GM18499 (cell line): ENCODE data around the gene POLH.
A peak's percentile ranks its signal among the peaks of the same experiment; 100 is the strongest.
"Not testable (repeated sequence)": the region's sequence is repeated elsewhere in the genome, so short reads cannot be mapped to it uniquely, and the experiment has no call there.

ENCODE experiments used
- ATAC-seq: cut with Tn5 transposase; IDR thresholded peaks from one replicate; pipeline ENCODE4 v1.9.1; 2021; ENCODE audit warnings: moderate number of reproducible peaks; ENCODE audit not compliant: insufficient read depth, unreplicated experiment

Gene POLH

DNA sequence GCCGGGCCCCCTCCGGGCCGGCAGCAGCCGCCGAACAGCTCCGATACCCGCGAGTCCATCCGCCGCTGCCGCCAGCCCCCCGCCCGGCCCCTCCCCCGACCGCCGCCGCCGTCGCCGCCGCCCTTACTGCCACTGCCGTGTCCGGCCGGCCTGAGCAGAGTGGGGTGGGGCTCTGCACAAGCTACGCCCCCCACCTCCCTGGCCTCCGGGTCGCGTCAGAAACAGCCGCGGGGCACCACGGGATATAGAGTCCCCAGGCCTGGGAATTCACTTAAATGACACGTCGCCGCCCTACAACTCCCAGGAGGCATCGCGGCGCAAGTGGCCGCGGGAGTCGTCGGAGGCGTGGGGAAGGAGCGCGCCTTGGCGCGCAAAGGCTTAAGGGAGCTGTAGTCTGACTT, 53.1 kb downstream of the POLH start, which contains the start of gene GTPBP2:
GTPBP2 (minus strand) TSS at position 161 of the 401 bp plus-strand sequence; CDS start at position 59, 102 bp downstream.
- peak; percentile 52 for ATAC-seq

DNA sequence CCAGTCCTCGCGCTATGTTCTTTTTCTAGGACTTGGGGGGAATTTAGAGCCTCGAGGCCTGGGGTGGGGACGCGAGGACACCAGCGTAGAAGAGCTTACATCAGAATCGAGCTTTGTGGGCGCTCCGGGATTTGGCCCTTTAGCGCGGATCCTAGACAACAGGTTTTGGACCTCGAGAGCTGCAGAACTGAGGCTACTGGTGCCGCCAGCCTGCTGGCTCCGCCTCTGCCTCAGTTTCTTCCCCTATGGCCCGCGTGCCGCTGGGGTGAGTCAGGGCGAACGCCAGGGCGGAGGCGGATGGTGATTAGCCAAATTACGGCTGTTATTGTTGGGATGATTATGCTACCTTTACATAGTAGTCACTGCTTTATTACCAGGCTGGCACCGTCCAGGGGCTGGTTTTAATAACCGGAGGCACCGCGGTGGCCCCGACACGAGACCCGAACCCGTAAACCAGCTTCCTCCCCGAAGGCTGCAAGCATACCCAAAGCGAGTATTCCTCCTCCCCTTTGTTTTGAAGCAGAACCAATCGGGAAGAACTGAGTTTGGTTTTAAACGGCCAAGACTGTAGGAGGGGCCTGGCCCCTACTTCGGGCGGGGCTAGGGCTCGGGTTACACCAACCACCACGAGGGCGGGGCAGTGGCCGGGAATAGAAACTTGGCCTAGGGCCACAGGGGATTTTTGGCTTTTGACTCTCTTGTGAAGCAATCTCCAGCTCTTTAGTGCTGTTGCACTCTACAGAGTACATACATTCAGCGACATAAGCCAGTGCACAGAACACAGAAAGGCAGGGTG, 53.7 kb downstream of the POLH start:
- ATAC-seq = peak; percentile 59

- ATAC-seq = no peak
These were observed 55.1 kb downstream of the POLH start for GRCh38 chr6:43630980-43631619.

GRCh38 chr6:43633002-43633401, 57.0 kb downstream of the POLH start:
- not testable (repeated sequence) for ATAC-seq

GRCh38 chr6:43634702-43635303, 58.8 kb downstream of the POLH start:
- no peak for ATAC-seq

DNA sequence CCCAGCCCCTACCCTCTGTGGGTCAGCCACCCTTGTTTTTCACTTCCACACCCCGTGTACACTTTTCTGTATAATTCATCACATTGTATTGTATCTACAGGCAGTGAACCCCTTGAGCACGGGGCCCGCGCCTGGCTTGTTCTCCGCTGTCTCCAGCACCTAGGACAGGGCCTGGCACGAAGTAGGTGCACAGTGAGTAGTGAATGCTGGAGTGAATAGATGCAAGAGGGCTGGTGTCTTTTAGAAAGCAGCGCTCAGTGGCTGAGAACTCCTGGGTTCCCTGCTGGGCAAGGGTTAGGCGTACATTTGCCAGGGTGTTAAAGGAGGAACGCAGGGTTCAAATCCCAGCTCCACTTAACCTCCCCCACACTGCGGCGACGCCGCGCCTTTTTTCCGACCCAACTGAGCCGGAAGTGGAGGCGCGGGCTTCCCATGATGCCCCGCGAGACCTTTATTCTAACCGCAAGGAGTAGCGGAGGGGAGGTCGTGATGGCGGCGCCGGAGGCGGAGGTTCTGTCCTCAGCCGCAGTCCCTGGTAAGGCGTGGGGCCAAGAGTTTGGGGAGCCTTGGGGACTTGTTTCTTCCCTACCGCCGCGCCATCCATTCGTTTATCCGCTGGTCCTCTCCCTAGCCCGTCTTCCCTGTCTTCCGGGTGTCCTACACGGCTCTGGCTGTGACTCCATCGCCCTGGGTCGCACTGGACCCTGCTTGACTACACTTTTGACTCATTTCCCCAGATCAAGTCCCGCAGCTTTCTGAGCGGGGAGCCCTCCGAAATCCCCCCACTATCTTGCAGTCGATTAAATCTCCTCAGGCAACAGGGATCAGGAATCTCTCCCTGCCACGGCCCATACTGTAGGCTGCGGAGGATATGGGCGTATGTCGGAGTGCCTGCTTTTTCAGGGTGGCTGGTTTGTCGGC, 59.7 kb downstream of the POLH start, which contains the start of gene MAD2L1BP:
MAD2L1BP (plus strand) TSS at position 454 of the 921 bp plus-strand sequence; CDS start at position 490, 36 bp downstream.
- ATAC-seq = no peak

DNA sequence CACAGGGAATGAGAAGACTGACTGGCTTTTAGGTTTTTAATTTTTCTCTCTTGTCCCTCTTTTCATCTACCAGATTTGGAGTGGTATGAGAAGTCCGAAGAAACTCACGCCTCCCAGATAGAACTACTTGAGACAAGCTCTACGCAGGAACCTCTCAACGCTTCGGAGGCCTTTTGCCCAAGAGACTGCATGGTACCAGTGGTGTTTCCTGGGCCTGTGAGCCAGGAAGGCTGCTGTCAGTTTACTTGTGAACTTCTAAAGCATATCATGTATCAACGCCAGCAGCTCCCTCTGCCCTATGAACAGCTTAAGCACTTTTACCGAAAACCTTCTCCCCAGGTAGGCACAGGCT, 60.3 kb downstream of the POLH start:
- ATAC-seq = no peak

GRCh38 chr6:43639984-43640800, 64.2 kb downstream of the POLH start:
- no peak for ATAC-seq

- ATAC-seq = no peak
These were observed 69.1 kb downstream of the POLH start, which contains the start of gene RSPH9 for GRCh38 chr6:43644940-43645612. Gene RSPH9, plus strand, starts transcription at chr6:43645036. Its CDS starts 63 bp downstream, at chr6:43645099.

DNA sequence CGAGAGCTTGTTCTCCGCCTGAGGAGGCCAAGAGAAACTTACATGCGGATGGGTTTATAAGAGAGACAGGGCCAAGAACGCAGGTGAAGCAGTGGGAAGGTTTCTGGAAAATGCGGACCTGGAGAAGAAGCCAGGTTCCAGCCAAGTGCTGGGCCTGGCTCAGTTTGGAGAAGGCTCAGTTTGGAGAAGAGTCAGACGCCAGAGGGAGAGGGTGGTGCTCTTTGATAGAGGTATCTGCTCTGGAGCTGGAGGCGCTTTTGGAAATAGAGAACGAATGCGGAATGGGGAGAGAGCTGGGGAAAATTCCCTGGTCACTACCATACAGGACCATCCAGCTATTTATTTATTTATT, 69.6 kb downstream of the POLH start:
- no peak for ATAC-seq

- no peak for ATAC-seq
These were observed 71.6 kb downstream of the POLH start for GRCh38 chr6:43647613-43648012.

DNA sequence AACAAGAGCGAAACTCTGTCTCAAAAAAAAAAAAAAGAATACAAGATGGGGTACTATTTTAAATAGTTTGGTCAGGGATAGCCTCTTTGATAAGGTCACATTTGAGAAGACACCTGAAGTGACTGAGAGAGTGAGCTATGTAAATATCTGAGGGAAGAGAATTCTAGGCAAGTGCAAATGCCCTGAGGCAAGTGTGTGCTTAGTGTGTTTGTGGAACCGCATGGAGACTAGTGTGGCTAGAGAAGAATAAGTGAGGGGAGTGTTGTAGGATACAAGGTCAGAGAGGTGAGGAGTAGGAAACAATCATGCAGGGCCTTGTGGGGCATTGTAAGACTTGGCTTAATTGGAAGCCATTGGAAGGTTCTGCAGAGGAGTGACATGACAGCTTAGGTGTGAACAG, 72.3 kb downstream of the POLH start:
- no peak for ATAC-seq

DNA sequence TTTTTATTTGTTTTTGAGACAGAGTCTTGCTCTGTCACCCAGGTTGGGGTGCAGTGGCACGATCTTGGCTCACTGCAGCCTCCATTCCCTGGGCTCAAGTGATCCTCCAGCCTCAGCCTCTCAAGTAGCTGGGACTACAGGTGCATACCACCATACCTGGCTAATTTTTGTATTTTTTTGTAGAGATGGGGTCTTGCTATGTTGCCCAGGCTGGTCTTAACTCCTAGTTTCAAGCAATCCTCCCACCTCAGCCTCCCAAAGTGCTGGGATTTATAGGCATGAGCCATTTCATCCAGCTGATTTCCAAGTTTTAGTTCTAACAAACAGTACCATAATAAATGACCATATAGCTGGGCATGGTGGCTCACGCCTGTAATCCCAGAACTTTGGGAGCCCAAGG, 76.8 kb downstream of the POLH start:
- ATAC-seq = not testable (repeated sequence)

GRCh38 chr6:43657221-43657802, 81.3 kb downstream of the POLH start:
- ATAC-seq = no peak

GRCh38 chr6:43658161-43658560, 82.2 kb downstream of the POLH start:
- no peak for ATAC-seq

DNA sequence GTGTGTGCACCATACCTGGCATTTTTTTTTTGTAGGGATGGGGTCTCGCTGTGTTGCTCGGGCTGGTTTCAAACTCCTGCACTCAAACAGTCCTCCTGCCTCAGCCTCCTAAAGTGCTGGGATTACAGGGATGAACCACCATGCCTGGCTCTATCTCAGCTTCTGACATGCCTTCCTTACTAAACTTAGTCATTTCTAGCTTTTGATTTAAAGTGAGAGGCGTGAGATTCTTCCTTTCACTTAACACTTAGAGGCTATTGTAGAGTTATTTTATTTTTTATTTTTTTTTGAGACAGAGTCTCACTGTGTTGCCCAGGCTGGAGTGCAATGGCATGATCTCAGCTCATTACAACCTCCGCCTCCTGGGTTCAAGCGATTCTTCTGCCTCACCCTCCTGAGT, 87.0 kb downstream of the POLH start:
- ATAC-seq = not testable (repeated sequence)
